OCI-LY7 (cell line): ENCODE results near the gene GFER. TPM values are rescaled to one million over a fixed set of nuclear protein-coding genes. Genes with fewer than 3 reads are reported as not detected.

ENCODE experiments used
- BruUV-seq: library from RNA; stranded (reverse); fragments of 400-500 nt; replicated peaks from 2 replicates; lab custom pipeline; 2021; lab: Mats Ljungman, UMichigan
- CTCF ChIA-PET: fragments of 300-600 bp; sonication (Branson Sonifier 250); formaldehyde crosslinking; loops from one replicate; lab custom pipeline; 2022; ENCODE audit warnings: antibody characterized with exemption; ENCODE audit not compliant: unreplicated experiment; lab: Charles Lee
- POLR2A ChIA-PET: fragments of 300-600 bp; sonication (Branson Sonifier 250); formaldehyde crosslinking; loops from one replicate; lab custom pipeline; 2022; ENCODE audit warnings: antibody characterized with exemption; lab: Charles Lee
- DNase-seq: peaks from one replicate; pipeline ENCODE4 v3.0.0-alpha.2; 2015; ENCODE audit warnings: low spot score
- H2AFZ ChIP-seq: fragments of 200-600 bp; sonication (generic), shearing (Covaris generic); 2 replicates; pipeline ENCODE4 v1.6.1; 2014; ENCODE audit warnings: mild to moderate bottlenecking, antibody characterized with exemption, low read length, moderate library complexity
- H3K27ac ChIP-seq: fragments of 200-600 bp; sonication (generic); 2 replicates; pipeline ENCODE4 v1.5.1; 2014; ENCODE audit warnings: mixed run types, low read depth, mild to moderate bottlenecking, moderate library complexity, low read length, inconsistent platforms; ENCODE audit not compliant: poor library complexity, severe bottlenecking
- H3K36me3 ChIP-seq: fragments of 200-600 bp; sonication (generic); 2 replicates; pipeline ENCODE4 v1.6.1; 2014; ENCODE audit warnings: mild to moderate bottlenecking, antibody characterized with exemption, low read length, moderate library complexity, mixed read lengths; ENCODE audit not compliant: insufficient read depth
- H3K4me1 ChIP-seq: fragments of 200-600 bp; sonication (generic); 2 replicates; pipeline ENCODE4 v1.5.1; 2014; ENCODE audit warnings: mild to moderate bottlenecking, low read length; ENCODE audit not compliant: insufficient read depth, poor library complexity, severe bottlenecking
- H3K4me2 ChIP-seq: fragments of 200-600 bp; sonication (generic); 2 replicates; pipeline ENCODE4 v1.6.1; 2014; ENCODE audit warnings: mild to moderate bottlenecking, low read length
- H3K4me3 ChIP-seq: fragments of 200-600 bp; sonication (generic); 2 replicates; pipeline ENCODE4 v1.5.1; 2014; ENCODE audit warnings: mild to moderate bottlenecking, low read depth, low read length; ENCODE audit not compliant: poor library complexity, severe bottlenecking
- H3K79me2 ChIP-seq: fragments of 200-600 bp; sonication (generic); 2 replicates; pipeline ENCODE4 v1.6.1; 2016; ENCODE audit warnings: low read depth, mild to moderate bottlenecking, low read length, moderate library complexity, mixed read lengths; ENCODE audit not compliant: insufficient read depth
- H3K9me2 ChIP-seq: fragments of 200-600 bp; sonication (generic); 2 replicates; pipeline ENCODE4 v1.6.1; 2016; ENCODE audit warnings: mild to moderate bottlenecking, low read length, mixed read lengths; ENCODE audit not compliant: insufficient read depth
- H3K9me3 ChIP-seq: fragments of 200-600 bp; sonication (generic); 2 replicates; pipeline ENCODE4 v1.6.1; 2014; ENCODE audit warnings: mild to moderate bottlenecking, mixed run types, low read length, mixed read lengths
- H4K20me1 ChIP-seq: fragments of 200-600 bp; sonication (generic); 2 replicates; pipeline ENCODE4 v1.6.1; 2014; ENCODE audit warnings: mild to moderate bottlenecking, antibody characterized with exemption, low read length, moderate library complexity, mixed read lengths; ENCODE audit not compliant: insufficient read depth
- CTCF ChIP-seq: fragments of 200-600 bp; sonication (generic); conservative IDR thresholded peaks from 2 replicates; pipeline ENCODE4 v1.5.1; 2014; ENCODE audit warnings: mild to moderate bottlenecking, antibody characterized with exemption, low read length, moderate library complexity, mixed read lengths
- EZH2phosphoT487 ChIP-seq: fragments of 200-600 bp; sonication (generic); IDR thresholded peaks from 2 replicates; pipeline ENCODE4 v1.6.1; 2018; ENCODE audit warnings: low read depth, borderline replicate concordance, mild to moderate bottlenecking, mixed run types, antibody characterized with exemption, low read length, moderate library complexity, mixed read lengths
- intact Hi-C: fragments of 100-400 bp; cut with micrococcal nuclease; formaldehyde crosslinking; loops from one replicate; pipeline ENCODE4 v1.10.0; 2022; ENCODE audit not compliant: unreplicated experiment
- total RNA-seq, 2 experiments: library from RNA; depleted of rRNA in 1 of 2; stranded (reverse); fragments of >200 nt in 1 of 2; shearing (Covaris generic) in 1 of 2; gene quantifications; 2 replicates each; pipeline ENCODE4 v1.2.3, GENCODE V29; 2014 to 2022

GFER gene
- total RNA-seq, 2 experiments from 2014 or later = 32.3 to 40.2 TPM

DNA sequence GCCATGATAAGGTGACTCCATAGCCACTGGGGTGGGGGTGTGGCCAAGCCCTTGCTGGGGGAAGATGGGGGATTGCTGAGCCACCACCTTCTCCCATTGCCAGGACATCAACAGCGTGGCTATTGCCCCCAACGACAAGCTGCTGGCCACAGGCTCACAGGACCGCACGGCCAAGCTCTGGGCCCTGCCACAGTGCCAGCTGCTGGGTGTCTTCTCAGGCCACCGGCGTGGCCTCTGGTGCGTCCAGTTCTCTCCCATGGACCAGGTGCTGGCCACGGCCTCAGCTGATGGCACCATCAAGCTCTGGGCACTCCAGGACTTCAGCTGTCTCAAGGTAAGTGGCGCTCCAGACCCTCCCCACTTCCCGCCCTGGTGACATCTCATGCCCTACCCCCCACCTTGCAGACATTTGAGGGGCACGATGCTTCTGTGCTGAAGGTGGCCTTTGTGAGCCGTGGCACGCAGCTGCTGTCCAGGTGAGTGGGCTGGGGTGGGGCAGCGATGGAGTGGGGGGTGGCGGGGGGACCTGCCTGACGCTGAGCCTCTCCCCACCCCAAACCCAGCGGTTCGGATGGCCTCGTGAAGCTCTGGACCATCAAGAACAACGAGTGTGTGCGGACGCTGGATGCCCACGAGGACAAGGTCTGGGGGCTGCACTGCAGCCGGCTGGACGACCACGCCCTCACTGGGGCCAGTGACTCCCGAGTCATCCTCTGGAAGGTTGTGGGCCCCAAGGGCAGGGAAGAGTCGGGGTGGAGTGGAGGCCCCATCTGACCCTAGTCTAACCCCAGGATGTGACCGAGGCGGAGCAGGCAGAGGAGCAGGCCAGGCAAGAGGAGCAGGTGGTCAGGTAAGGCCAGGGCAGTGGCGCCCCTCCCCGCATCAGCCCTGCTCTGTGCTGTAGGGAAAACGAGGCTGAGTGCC, 6.8 kb upstream of the GFER start:
- POLR2A ChIA-PET = no interaction called here
- intact Hi-C loops = no loop called here
- H3K4me3 ChIP-seq = no peak overlapping the region
- DNase-seq = no peak
- no peak overlapping the region for H3K4me2 ChIP-seq
- no peak overlapping the region for H3K27ac ChIP-seq
- H3K79me2 ChIP-seq = peaks cover 17% of the 10 kb centered on the region
- no peaks in the 10 kb centered on the region for H4K20me1 ChIP-seq
- no peaks in the 10 kb centered on the region for H3K9me2 ChIP-seq
- TF ChIP-seq EZH2phosphoT487 (no peak), CTCF (no peak)
- CTCF ChIA-PET = no interaction called here
- no TSS peak for BruUV-seq
- peaks cover 54% of the 10 kb centered on the region for H3K36me3 ChIP-seq
- peaks cover 8% of the 10 kb centered on the region for H3K4me1 ChIP-seq
- no peak overlapping the region for H2AFZ ChIP-seq
- H3K9me3 ChIP-seq = no peaks in the 10 kb centered on the region

DNA sequence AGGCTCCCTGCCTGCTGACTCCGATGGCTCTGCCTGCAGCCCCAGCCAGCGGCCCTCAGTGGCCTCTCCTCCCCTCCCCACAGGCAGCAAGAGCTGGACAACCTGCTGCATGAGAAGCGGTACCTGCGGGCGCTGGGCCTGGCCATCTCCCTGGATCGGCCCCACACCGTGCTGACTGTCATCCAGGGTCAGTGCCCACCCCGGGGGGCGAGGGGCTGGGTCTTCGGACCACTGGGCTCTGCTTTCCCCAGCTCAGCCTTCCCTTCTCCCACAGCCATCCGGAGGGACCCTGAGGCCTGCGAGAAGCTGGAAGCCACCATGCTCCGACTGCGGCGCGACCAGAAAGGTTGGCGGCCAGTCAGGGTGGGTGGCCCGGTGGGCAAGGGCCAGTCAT, 6.1 kb upstream of the GFER start:
- Histone ChIP-seq H2AFZ (no peak overlapping the region), H3K4me2 (no peak overlapping the region), H3K27ac (no peak overlapping the region), H3K9me3 (no peaks in the 10 kb centered on the region), H3K4me3 (no peak overlapping the region), H3K9me2 (no peaks in the 10 kb centered on the region), H4K20me1 (no peaks in the 10 kb centered on the region), H3K36me3 (peaks cover 54% of the 10 kb centered on the region), H3K79me2 (peaks cover 11% of the 10 kb centered on the region), H3K4me1 (peaks cover 7% of the 10 kb centered on the region)
- ChIA-PET CTCF (no interaction called here), POLR2A (no interaction called here)
- DNase-seq = no peak
- intact Hi-C loops = no loop called here
- TF ChIP-seq CTCF (no peak), EZH2phosphoT487 (no peak)
- BruUV-seq = TSS peak; percentile 51

DNA sequence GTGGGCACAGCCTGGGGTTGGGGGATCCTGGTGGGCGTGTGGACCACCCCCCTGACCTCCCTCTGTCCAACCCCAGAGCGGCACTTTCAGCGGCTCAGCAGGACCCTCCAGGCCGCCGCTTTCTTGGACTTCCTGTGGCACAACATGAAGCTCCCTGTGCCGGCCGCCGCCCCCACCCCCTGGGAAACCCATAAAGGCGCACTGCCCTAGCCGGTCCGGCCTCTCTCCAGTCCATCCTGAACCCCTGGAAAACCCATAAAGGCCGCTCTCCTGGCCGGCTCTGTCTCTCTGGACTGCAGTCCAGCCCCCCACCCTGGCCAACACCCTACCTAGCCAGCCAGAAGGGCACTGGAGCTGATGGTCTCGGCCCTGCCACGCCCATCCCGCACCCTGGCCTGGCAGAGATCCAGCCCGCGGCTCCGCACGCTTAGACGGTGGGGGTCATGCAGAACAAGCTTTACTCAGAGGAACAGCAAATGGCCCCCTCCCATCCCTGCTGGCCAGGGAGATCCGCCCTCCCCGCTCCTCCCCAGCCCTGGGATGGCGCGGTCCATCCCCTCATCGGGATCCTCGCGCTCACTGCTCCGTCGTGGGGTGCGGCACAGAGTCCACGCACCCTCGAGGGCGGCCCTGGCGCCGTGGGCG, 5.4 kb upstream of the GFER start:
- no peak overlapping the region for H2AFZ ChIP-seq
- H3K79me2 ChIP-seq = peaks cover 3% of the 10 kb centered on the region
- DNase-seq = no peak
- no peaks in the 10 kb centered on the region for H3K9me3 ChIP-seq
- no peak overlapping the region for H3K27ac ChIP-seq
- H3K4me1 ChIP-seq = peaks cover 4% of the 10 kb centered on the region
- H3K36me3 ChIP-seq = peaks cover 54% of the 10 kb centered on the region
- no TSS peak for BruUV-seq
- H4K20me1 ChIP-seq = no peaks in the 10 kb centered on the region
- no peak overlapping the region for H3K4me3 ChIP-seq
- H3K4me2 ChIP-seq = no peak overlapping the region
- ChIA-PET POLR2A (no interaction called here), CTCF (no interaction called here)
- intact Hi-C loops = no loop called here
- TF ChIP-seq CTCF = no peak
- TF ChIP-seq EZH2phosphoT487 = no peak
- no peaks in the 10 kb centered on the region for H3K9me2 ChIP-seq
